Hypothalamus (tissue), 51 donors: ENCODE results near the gene PCNT.

Source experiments
- DNase-seq, 51 donors: peaks; one replicate each; lab custom pipeline; 2025; lab: John Stamatoyannopoulos, UW

Gene PCNT

GRCh38 chr21:46323710-46324389 lies at the start of gene PCNT, which contains the start of gene C21orf58:
Gene PCNT, plus strand, starts transcription at chr21:46324156. Its CDS starts 73 bp downstream, at chr21:46324229.
Gene C21orf58, minus strand, starts transcription at chr21:46323870. Its CDS starts 1,132 bp downstream, at chr21:46322738.
- DNase-seq, result peak; percentile 67 to 98 (median 95)

- DNase-seq, result no peak
Observed at GRCh38 chr21:46274797-46275390, 49.1 kb upstream of the PCNT start.

- DNase-seq, result no peak
Observed at GRCh38 chr21:46284077-46284644, 39.8 kb upstream of the PCNT start.

GRCh38 chr21:46284733-46285132 lies 39.2 kb upstream of the PCNT start:
- DNase-seq, result no peak

- DNase-seq, result no peak
Observed at GRCh38 chr21:46285206-46285661, 38.7 kb upstream of the PCNT start, which contains the start of gene MCM3AP. Gene MCM3AP, minus strand, starts transcription at chr21:46285611. Its CDS starts 325 bp downstream, at chr21:46285286.

GRCh38 chr21:46285761-46286647 lies 38.0 kb upstream of the PCNT start, which contains the start of gene YBEY:
Gene YBEY, plus strand, starts transcription at chr21:46286342. Its CDS starts 572 bp downstream, at chr21:46286914.
- peak; percentile 43 to 93 (median 81) for DNase-seq

GRCh38 chr21:46286648-46287002 lies 37.3 kb upstream of the PCNT start:
- no peak for DNase-seq

GRCh38 chr21:46287541-46287940 lies 36.4 kb upstream of the PCNT start:
- DNase-seq, result no peak

GRCh38 chr21:46289655-46290179 lies 34.2 kb upstream of the PCNT start:
- no peak for DNase-seq

- no peak for DNase-seq
Observed at GRCh38 chr21:46291561-46291960, 32.4 kb upstream of the PCNT start.

GRCh38 chr21:46294647-46295176 lies 29.2 kb upstream of the PCNT start:
- no peak for DNase-seq

GRCh38 chr21:46295177-46295770 lies 28.7 kb upstream of the PCNT start:
- no peak for DNase-seq

- DNase-seq, result peak in 5 of 51 donors; percentile 1 to 41 (median 20)
Observed at GRCh38 chr21:46295996-46296752, 27.8 kb upstream of the PCNT start.

- DNase-seq, result peak in 1 of 51 donors; percentile 20
Observed at GRCh38 chr21:46297338-46298271, 26.4 kb upstream of the PCNT start.

- DNase-seq, result no peak
Observed at GRCh38 chr21:46299167-46299566, 24.8 kb upstream of the PCNT start.

- DNase-seq, result no peak
Observed at GRCh38 chr21:46301759-46302158, 22.2 kb upstream of the PCNT start.

- no peak for DNase-seq
Observed at GRCh38 chr21:46304437-46304836, 19.5 kb upstream of the PCNT start.

GRCh38 chr21:46304955-46305354 lies 19.0 kb upstream of the PCNT start:
- peak in 15 of 51 donors; percentile 11 to 66 (median 42) for DNase-seq
